Bladder microvascular endothelial cell (primary cell): ENCODE results near the gene FGR. TPM values are rescaled to one million over a fixed set of nuclear protein-coding genes. Genes with fewer than 3 reads are reported as not detected.

Experiments
- total RNA-seq: library from RNA; depleted of rRNA; stranded (reverse); fragments of >200 nt; gene quantifications from 2 replicates; pipeline ENCODE4 v1.2.3, GENCODE V29; 2014

FGR gene
- total RNA-seq = 0.06 and 0.49 TPM in 2 replicates

GRCh38 chr1:27634985-27635367 lies at the start of gene FGR:
FGR (minus strand) TSS chr1:27635185; CDS start chr1:27623916, 11,269 bp downstream.

GRCh38 chr1:27671964-27672749 lies 37.2 kb upstream of the FGR start, which contains the start of gene IFI6:
IFI6 (minus strand) TSS chr1:27672192; CDS start chr1:27669314, 2,878 bp downstream.

DNA sequence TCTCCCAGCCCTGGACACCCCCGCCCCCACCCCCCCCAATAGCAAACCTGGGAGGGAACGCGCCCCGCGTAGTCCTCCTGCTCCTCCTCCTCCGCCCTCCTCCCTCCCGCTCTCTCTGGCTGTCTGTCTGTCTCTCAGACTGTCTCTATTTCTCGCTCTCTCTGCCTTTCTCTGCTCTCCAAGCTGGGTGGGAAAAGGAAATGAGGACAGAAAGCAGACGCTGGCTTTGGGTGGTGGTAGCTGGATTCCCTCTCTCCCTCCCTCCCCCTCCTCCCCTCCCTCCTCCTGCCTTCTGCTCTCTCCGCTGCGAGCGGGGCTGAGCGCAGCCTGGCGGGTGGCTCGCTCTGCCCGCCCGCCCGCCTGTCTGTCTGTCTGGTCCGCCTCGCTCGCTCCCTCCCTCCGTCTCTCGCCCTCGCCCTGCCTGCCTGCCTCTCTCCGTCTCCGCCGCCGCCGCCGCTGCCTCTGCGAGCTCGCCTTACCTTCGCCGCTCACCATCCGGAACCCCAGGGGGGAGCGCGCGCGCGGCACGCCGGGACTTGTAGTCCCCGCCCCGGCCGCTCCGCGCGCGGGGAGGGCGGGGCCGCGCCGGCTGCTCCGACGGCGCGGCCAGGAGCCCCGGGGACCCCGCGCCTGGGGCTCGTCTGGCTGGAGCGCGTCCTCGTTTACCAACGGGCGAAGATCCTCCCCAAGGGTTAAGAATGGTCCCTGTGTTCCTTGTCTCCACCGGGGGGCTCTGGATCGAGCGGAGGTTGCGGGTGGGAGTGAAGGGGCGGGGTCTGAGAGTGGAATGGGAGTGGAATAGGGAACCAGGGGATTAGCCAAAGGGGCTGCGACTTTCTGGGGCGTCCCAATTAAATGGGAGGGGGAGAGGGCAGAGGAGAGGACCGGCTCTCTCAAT lies 31.1 kb downstream of the FGR start, which contains the start of gene AHDC1:
TSS of gene AHDC1 (minus strand) at position 464 of the 898 bp plus-strand sequence. CDS start 52,029 bp downstream, outside the sequence.

Other genes starting within 250 kb of the FGR start
- 0.16 and 0.19 TPM in 2 replicates for gene GPR3, start 242.6 kb downstream of the FGR start, total RNA-seq
- 31.6 and 103 TPM in 2 replicates for gene WASF2, start 145.0 kb downstream of the FGR start, total RNA-seq
- gene AHDC1, start 31.0 kb downstream of the FGR start, total RNA-seq = 3.9 and 17.2 TPM in 2 replicates
- gene IFI6, start 37.0 kb upstream of the FGR start, total RNA-seq = 42.7 and 87.9 TPM in 2 replicates
- gene FAM76A, start 90.8 kb upstream of the FGR start, total RNA-seq = 8.0 and 8.6 TPM in 2 replicates
- gene STX12, start 138.0 kb upstream of the FGR start, total RNA-seq = 67.0 and 163 TPM in 2 replicates
- gene PPP1R8, start 195.6 kb upstream of the FGR start, total RNA-seq = 33.4 and 63.5 TPM in 2 replicates
- 5.0 and 19.3 TPM in 2 replicates for gene THEMIS2, start 237.4 kb upstream of the FGR start, total RNA-seq